LHCN-M2 (cell line): Measurements from ENCODE around the gene NBPF14. TPM values are rescaled to one million over a fixed set of nuclear protein-coding genes. Genes with fewer than 3 reads are reported as not detected.

Experiments used
- total RNA-seq: library from RNA; depleted of rRNA; stranded (reverse); fragments of >200 nt; gene quantifications from 2 replicates; pipeline ENCODE4 v1.2.3, GENCODE V29; 2014; rRNA removed

NBPF14 gene
- total RNA-seq, 1 experiment from 2014 or later, result 23.4 TPM

Other genes with a start within 250 kb of the NBPF14 start
- not detected in 2 replicates for gene PPIAL4G, start 112.7 kb downstream of the NBPF14 start, total RNA-seq
- gene NUDT4B, start 152.8 kb upstream of the NBPF14 start, total RNA-seq, result 18.6 and 23.1 TPM in 2 replicates
- 44.9 and 56.0 TPM in 2 replicates for gene PDE4DIP, start 248.4 kb upstream of the NBPF14 start, total RNA-seq